HG03342 (cell line): Measurements from ENCODE around the gene ETNK2.

ENCODE experiments used
- ATAC-seq: cut with Tn5 transposase; IDR thresholded peaks from one replicate; pipeline ENCODE4 v1.9.1; 2021; ENCODE audit warnings: mild to moderate bottlenecking, moderate library complexity; ENCODE audit not compliant: unreplicated experiment

ETNK2 gene

DNA sequence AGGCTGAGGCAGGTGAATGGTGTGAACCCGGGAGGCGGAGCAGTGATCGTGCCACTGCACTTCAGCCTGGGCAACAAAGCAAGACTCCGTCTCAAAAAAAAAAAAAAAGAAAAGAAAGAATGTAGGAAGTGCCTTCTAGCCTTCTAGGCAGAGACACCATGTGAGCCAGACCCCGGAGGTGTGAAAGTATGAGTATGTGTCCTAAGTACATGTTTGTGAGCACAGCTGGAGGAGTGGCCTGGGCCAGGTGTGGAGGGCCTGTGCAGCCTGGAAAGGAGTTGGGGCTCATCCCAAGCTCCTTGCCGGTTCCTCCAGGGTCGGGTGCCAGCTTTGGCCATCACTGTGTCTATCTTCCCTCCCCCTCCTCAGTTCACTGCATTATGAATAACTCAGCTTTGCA lies 66.0 kb downstream of the ETNK2 start:
- no peak for ATAC-seq

DNA sequence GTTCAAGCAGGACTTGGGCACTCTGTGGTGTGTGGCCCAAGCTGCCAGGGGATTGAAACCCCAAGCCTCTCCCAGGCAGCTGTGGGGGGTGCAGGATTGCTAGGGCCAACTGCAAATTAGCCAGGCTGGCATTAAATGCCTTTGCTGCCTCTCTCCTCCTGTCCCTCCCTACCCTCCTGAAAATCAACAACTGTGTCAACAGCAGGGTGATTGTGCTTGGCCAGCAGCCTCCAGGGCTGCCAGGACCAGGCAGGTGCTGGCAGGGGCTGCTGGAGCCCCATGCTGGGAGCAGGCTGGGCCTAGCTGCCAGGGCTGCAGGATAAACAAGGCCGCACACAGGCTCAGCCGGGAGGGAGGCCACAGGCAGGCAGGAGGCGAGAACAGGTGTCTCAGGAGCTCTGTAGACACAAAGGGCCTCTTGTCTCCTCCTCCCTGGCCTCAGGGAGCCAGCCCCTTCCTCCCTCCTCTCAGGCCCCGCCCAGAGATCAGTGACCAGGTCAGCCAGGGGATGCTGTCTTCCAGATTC lies 67.5 kb downstream of the ETNK2 start:
- ATAC-seq, result no peak

DNA sequence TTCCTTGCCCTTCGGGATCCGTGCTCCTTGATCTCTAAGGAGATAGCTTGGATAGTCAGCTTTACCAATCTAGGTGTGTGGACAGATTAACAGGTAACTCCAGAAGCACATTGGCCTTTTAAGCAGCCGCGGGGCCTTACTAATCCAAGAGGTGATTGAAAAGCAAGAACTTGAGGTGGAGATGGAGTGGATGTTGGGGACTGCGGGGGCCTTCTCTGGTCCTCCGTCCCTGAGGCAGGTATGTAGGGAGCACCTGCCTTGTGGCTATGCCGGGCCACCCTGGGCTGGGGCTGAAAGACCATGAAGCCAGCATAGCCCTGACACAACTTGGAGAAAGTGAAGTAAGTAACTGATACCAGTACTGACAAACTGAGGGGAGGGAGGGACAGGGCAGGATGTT lies 68.4 kb downstream of the ETNK2 start:
- no peak for ATAC-seq

DNA sequence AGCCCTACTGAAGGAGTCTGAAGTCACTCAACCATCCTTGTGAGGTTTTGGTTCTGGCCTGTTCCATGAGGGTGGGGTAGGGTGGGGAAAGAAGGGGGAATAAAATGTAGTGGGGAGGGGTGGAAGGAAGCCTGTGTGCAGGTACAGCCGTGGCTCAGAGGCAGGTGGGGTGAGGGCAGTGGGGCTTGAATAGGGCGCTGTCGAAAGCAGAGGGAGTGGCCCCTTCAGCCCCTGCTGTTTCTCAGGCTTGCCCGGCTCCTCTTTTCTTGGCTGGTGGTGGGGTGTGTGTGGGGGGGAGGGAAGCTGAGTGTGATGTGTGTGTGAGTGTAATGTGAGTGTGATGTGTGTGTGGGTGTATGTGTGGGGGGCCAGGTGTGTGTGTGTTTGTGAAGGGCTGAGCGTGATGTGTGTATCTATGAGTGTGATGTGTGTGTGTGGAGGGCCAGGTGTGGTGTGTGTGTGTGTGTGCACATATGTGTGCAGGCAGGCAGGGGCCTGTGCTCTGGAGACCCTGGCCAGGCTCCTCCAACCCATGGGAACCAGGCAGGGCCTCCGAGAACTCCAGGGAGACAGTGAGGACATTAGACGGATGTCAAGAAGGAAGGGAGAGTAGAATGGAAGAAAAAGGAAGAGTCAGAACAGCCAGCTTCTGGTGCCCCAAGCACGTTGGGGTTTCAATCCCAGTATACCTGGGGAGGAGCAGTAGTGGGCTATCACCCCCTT lies 69.9 kb downstream of the ETNK2 start:
- ATAC-seq, result no peak

DNA sequence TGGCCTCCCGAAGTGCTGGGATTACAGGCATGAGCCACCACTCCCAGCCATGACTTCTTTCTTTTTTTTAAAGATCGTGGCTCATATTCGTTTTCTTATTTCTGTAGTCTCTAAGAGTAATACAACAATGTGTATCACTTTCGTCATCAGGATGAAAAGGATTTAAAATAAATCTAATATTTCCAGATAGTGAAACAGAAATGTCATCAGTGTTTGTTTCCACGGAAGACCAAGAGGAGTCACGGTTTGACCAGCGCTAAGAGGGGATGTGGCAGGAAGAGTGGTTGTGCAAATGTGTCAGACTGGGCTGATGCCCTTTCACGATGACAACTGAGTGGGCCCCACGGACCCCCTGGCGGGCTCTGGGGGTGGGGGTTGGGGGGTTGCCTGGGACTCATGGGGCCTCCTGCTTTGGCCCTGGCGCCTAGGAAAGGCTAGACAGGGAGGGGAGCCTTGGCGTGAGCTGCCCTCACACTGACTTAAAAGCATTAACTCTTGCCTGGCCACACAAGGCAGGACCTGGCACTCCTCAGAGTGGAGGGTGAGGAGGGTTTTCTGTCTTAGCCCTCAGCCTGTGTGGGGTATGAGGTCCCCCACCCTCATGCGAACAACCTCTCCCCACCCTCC lies 70.6 kb downstream of the ETNK2 start:
- ATAC-seq, result no peak
